Activated T-cell treated with anti-CD3 and anti-CD28 coated beads for 48 hours (primary cell): ENCODE results near the gene ASB15.
"Not testable (repeated sequence)": the region's sequence is repeated elsewhere in the genome, so short reads cannot be mapped to it uniquely, and the experiment has no call there.

Source experiments
- DNase-seq: peaks from one replicate; pipeline ENCODE4 v3.0.0-alpha.2; 2020; ENCODE audit warnings: low read depth

Gene ASB15

DNA sequence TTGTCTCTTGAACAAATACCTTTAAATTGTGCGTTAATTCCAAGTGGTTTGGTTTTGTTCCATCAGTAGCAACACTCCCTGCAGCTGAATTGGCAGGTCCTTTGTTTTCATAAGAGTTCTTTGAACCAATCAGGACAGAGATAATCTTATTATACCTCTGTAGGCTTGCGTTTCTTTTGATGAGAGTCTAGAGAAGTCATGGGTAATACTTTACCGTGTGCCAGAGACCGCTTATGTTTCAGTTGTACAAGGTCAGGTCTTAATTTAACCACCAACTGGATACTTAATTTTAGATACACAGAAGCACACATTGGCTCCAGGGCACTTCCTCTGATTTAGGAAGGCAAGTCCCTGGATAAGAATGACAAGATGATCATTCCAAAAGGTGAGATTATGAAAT is at the start of gene ASB15:
Gene ASB15, plus strand, starts transcription at position 292 of the 400 bp plus-strand sequence. CDS start 12,682 bp downstream, outside the sequence.
- DNase-seq: no peak

DNA sequence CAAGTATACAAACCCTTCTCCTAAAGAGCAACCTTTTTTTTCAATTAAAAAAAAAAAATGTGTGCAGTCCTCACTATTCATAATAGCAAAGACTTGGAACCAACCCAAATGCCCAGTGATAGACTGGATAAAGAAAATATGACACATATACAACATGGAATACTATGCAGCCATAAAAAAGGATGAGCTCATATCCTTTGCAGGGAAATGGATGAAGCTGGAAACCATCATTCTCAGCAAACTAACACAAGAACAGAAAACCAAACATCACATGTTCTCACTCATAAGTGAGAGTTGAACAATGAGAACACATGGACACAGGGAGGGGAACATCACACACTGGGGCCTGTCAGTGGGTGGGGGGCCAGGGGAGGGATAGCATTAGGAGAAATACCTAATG is 49.5 kb upstream of the ASB15 start:
- DNase-seq: not testable (repeated sequence)

DNA sequence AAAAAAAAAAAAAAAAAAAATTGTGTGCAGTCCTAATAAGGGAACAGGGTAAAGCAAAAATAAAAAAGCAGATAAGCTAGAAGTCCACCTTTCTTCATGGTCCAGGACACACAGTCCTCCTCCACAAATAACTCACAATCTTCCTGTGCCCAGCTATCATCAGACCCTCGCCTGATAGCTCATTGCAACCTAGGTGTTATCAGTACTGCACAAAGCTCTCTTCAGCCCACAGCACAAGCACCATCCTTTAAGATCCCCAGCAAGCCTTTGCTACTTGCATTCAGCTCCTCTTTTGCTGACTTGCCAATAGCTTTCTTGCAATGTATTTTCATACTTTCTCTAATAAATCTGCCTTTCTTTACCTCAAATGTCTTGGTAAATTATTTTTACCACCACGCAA is 49.0 kb upstream of the ASB15 start:
- DNase-seq: no peak

- no peak for DNase-seq
Measured at GRCh38 chr7:123553159-123553558, 48.5 kb upstream of the ASB15 start.

- DNase-seq: no peak
Measured at GRCh38 chr7:123555484-123555883, 46.1 kb upstream of the ASB15 start.

DNA sequence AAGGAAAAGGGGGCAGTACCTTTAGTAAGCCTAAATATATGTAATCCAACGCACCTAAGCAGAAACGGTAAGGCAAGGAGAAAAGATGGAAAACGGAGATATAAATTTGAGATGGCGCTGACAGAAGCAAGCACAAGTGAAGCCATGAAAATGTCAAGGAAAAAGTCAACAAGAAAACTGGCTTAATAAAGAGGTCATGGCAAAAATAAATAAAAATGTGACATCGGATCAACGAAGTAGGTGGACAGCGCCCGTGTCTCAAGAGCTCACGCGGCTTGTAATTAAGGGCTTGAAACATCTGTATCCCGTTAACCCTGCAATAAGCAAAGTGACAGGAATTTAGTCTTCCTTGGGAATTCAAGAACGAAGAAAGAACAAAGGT is 44.6 kb upstream of the ASB15 start:
- DNase-seq: no peak

- DNase-seq: peak; percentile 88
Measured at GRCh38 chr7:123557398-123558288, 44.0 kb upstream of the ASB15 start, which contains the start of gene NDUFA5. Gene NDUFA5 (minus strand): TSS chr7:123557818. CDS start chr7:123557795, 23 bp downstream.

GRCh38 chr7:123558289-123558874 is 43.2 kb upstream of the ASB15 start:
- no peak for DNase-seq

DNA sequence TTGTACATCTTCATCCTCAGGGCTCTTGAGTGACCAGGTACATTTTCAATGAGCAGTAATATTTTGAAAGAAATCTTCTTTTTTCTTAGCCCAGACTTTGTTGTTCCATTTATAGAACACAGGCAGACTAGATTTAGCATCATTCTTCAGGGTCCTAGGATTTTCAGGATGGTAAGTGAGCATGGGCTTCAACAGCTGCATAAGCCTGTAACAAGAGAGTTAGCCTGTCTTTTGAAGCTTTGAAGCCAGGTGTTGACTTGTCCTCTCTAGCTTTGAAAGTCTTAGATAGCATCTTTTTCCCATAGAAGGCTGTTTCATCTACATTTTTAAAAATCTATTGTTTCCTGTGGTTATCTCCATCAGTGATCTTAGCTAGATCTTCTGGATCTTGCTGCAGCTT is 39.5 kb upstream of the ASB15 start:
- no peak for DNase-seq

DNA sequence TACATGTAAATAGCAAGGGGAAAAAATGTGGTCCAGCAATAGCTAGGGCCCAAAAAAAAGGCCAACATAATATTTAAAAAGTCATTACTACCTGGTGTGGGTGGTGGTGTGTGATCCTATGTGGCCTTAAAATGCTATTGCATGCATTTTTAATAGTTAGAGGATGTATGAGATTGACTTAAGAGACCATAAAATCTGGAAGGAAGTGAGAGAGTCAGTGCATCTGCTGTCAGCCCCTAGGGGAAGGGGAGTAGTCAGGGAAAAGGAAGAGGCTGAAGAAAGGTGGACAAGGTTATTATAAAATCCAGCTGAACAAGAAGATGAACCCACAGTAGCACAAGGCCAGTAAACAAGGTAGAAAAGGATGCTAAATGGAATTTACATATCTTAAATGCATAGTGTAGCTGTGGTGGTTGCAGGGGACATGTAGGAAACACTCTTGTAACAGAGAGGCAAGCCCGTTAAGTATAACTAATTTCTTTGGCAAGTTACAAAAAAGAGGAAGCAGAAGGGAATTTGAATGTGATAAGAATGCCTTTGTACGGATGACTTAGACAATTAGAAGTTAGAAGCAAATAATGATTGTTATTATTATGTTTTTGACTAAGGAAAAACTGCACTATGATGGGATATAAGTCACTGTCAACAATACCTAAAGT is 32.1 kb upstream of the ASB15 start:
- no peak for DNase-seq

- DNase-seq: no peak
Measured at GRCh38 chr7:123570390-123571182, 31.0 kb upstream of the ASB15 start.

GRCh38 chr7:123571187-123571586 is 30.4 kb upstream of the ASB15 start:
- no peak for DNase-seq

DNA sequence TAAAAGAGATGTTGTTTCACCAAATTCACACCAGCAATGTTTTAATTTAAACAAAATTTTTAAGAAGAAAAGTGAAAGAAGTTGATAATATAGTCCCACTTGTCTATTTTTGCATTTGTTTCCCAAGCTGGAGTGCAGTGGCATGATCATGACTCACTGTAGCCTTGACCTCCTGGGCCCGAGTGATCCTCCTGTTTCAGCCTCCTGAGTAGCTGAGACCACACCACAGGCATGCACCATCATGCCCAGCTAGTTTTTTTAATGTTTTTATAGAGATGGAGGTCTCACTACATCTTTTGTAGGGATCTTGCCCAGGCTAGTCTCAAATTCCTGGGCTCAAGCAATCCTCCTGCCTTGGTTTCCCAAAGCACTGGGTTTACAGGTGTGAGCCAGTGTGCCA is 29.9 kb upstream of the ASB15 start:
- no peak for DNase-seq

DNA sequence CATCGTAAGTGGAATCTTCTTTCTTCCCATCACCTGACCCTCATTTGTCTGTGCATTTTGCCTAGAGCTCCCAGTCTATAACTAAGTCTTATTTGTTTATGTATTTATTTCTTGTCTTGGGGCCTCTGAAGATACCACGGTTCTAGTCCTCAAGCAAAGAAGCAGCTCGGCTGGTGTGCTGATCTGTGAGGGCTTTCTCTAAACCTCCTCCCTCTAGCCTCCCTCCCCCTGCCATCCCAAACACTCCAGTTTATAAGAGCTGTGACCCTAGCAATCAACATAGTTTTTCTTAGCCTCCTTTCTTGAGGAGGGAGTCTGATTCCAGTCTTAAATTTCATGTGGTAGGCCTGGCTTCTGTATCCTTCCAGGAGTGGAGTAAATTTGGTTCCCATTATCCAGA is 28.3 kb upstream of the ASB15 start:
- no peak for DNase-seq

GRCh38 chr7:123573896-123574467 is 27.6 kb upstream of the ASB15 start:
- DNase-seq: no peak

- no peak for DNase-seq
Measured at GRCh38 chr7:123579416-123579815, 22.2 kb upstream of the ASB15 start.

GRCh38 chr7:123580406-123581161 is 21.0 kb upstream of the ASB15 start:
- no peak for DNase-seq

DNA sequence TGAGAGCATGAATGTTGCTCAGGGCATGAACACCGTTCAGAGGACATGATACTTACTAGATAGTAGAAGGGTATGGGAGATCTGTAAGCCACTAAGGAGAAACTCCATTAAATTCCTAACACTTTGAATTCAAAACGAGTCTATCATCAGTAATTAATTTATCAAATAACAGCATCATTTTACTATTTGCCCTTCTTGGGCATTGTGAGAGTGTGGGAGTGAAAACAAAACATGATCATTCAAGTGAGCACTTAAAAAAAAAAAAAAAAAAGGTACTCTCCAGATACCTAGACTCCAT is 20.5 kb upstream of the ASB15 start:
- DNase-seq: no peak

DNA sequence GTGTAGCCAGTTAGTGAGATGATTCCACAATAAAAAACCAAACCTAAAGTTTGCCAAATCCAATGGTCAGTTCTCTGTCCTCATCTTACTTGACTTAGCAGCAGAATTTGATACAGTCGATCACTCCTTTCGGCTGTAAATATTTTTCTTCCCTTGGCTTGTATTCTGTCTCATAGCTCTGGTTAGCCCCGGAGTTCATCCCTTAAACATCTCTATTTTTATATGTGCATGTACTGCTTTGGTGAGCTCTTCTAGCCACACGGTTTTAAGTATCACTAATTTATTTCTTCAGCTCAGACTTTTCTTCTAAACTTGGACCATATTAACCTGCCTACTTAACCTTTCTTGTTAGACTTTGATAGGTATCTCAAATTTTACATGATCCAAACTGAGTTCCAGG is 17.8 kb upstream of the ASB15 start:
- no peak for DNase-seq

DNA sequence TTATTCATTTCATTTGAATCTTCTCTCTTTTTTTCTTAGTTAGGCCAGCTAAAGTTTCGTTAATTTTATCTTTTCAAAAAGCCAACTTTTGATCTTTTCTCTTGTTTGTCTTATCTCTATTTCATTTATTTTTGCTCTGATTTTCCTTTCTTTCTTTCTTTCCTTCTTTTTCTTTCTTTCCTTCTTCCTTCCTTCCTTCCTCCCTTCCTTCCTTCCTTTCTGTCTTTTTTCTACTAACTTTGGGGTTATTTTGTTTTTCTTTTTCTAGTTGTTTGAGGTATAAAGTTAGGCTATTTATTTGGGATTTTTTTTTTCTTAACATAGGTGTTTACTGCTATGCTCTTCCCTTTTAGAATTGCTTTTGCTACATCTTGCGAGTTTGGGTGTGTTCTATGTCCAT is 13.2 kb upstream of the ASB15 start:
- DNase-seq: no peak

GRCh38 chr7:123594813-123595241 is 6.8 kb upstream of the ASB15 start:
- DNase-seq: no peak
